Chondrocyte (in vitro differentiated cells): ENCODE data around the gene CELF5. TPM values are rescaled to one million over a fixed set of nuclear protein-coding genes. Genes with fewer than 3 reads are reported as not detected.

Source experiments
- DNase-seq: peaks from one replicate; pipeline ENCODE4 v3.0.0; 2021; ENCODE audit warnings: mixed read lengths, low spot score
- H3K27ac Mint-ChIP-seq: one replicate; pipeline ENCODE4 v1.8.0; 2021; ENCODE audit warnings: mild to moderate bottlenecking, moderate library complexity, mixed read lengths; ENCODE audit not compliant: unreplicated experiment
- H3K27me3 Mint-ChIP-seq: 2 replicates; pipeline ENCODE4 v1.8.0; 2021; ENCODE audit warnings: low read depth, mixed read lengths
- H3K36me3 Mint-ChIP-seq: 2 replicates; pipeline ENCODE4 v1.8.0; 2021; ENCODE audit warnings: low read depth, mixed read lengths
- H3K4me1 Mint-ChIP-seq: 2 replicates; pipeline ENCODE4 v1.8.0; 2021; ENCODE audit warnings: low read depth, mild to moderate bottlenecking, mixed read lengths
- H3K4me3 Mint-ChIP-seq: one replicate; pipeline ENCODE4 v1.8.0; 2021; ENCODE audit warnings: mild to moderate bottlenecking, moderate library complexity, mixed read lengths; ENCODE audit not compliant: unreplicated experiment
- H3K9me3 Mint-ChIP-seq: 2 replicates; pipeline ENCODE4 v1.8.0; 2021; ENCODE audit warnings: low read depth, mixed read lengths
- total RNA-seq: library from RNA; stranded (reverse); gene quantifications from 3 replicates; pipeline ENCODE4 v1.2.1, GENCODE V29; 2021
- TF ChIP-seq, protein P1 (sequence below): fragments of 200-600 bp; sonication (generic); IDR thresholded peaks from 2 replicates; pipeline ENCODE4 v1.5.0; 2021; ENCODE audit warnings: antibody characterized with exemption, mild to moderate bottlenecking, moderate library complexity

CELF5 gene
- total RNA-seq, 1 donor from 2014 or later, result 0.22 TPM

DNA sequence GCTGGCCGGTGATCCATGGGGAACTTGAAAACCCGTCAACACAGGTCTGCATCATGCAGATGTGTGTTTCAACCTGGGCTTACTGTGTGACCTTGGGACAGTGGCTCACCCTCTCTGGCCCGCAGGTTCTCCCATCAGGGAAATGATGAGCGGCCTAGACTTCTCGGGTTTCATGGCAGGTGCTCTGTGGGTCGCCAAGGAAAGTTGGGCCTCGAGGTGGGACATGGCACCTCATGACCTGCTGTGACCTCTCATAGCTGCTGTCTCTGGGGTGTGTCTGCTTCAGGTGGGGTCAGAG, 91.2 kb downstream of the CELF5 start:
- no peak overlapping the region for H3K27ac Mint-ChIP-seq
- DNase-seq, result no peak
- H3K36me3 Mint-ChIP-seq, result no peaks in the 10 kb centered on the region
- peaks cover 21% of the 10 kb centered on the region for H3K27me3 Mint-ChIP-seq
- TF ChIP-seq, protein P1, sequence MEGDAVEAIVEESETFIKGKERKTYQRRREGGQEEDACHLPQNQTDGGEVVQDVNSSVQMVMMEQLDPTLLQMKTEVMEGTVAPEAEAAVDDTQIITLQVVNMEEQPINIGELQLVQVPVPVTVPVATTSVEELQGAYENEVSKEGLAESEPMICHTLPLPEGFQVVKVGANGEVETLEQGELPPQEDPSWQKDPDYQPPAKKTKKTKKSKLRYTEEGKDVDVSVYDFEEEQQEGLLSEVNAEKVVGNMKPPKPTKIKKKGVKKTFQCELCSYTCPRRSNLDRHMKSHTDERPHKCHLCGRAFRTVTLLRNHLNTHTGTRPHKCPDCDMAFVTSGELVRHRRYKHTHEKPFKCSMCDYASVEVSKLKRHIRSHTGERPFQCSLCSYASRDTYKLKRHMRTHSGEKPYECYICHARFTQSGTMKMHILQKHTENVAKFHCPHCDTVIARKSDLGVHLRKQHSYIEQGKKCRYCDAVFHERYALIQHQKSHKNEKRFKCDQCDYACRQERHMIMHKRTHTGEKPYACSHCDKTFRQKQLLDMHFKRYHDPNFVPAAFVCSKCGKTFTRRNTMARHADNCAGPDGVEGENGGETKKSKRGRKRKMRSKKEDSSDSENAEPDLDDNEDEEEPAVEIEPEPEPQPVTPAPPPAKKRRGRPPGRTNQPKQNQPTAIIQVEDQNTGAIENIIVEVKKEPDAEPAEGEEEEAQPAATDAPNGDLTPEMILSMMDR, result no peak
- H3K4me3 Mint-ChIP-seq, result no peak overlapping the region
- H3K9me3 Mint-ChIP-seq, result no peaks in the 10 kb centered on the region
- no peaks in the 10 kb centered on the region for H3K4me1 Mint-ChIP-seq

DNA sequence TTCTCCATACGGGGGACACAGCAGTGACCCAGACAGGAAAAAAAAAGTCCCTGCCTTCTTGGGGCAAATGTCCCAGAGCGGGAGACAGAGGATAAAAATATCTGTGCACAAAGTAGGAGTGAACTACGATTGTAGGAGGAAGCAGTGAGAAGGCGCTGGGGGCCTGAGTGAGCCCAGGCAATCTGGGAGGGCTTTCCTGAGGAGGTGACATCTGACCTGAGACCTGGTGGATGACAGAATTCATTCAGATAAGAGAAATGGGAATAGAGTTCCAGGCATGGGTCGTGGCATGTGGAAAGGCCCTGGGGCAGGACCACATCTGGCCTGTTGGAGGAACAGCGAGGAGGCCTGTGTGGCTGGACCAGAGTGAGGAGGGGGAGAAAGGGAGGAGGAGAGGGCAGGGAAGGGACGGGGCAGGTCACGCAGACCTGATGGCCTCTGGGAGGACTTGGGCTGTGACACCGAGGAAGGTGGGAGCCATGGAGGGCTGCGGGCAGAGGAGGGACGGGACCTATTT, 91.7 kb downstream of the CELF5 start:
- H3K4me3 Mint-ChIP-seq, result no peak overlapping the region
- no peak for DNase-seq
- no peaks in the 10 kb centered on the region for H3K4me1 Mint-ChIP-seq
- no peaks in the 10 kb centered on the region for H3K9me3 Mint-ChIP-seq
- TF ChIP-seq, protein P1, result no peak
- H3K27ac Mint-ChIP-seq, result peak overlapping the region; percentile 45
- peaks cover 24% of the 10 kb centered on the region for H3K27me3 Mint-ChIP-seq
- H3K36me3 Mint-ChIP-seq, result no peaks in the 10 kb centered on the region

DNA sequence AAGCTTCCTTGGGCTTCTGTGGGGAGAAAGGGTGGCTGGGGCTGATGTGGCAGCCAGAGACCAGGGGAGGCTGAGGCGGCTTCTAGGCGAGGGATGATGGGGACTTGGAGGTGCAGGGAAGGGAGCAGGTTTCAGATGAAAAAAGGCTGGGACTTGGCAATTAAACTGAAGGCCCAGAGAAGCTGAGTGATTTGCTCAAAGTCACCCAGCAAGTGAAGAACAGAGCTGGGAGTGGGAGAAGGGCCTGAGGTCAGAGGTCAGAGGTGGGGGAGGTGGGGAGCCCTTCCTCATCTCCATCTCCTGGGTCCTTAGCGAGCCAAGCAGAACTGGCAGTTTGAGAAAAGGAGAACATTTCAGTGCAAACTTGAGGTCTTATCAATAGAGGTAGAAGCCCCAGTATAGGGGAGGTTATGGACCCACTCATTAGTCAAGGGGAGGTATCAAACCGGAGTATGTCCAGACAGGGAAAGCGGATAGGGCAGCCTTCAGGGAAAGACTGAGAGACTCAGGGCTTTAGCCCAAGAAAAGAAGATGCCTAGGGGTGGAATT, 92.3 kb downstream of the CELF5 start:
- TF ChIP-seq, protein P1, result no peak
- peaks cover 22% of the 10 kb centered on the region for H3K27me3 Mint-ChIP-seq
- no peak for DNase-seq
- H3K4me3 Mint-ChIP-seq, result no peak overlapping the region
- H3K9me3 Mint-ChIP-seq, result no peaks in the 10 kb centered on the region
- H3K27ac Mint-ChIP-seq, result no peak overlapping the region
- H3K36me3 Mint-ChIP-seq, result no peaks in the 10 kb centered on the region
- H3K4me1 Mint-ChIP-seq, result no peaks in the 10 kb centered on the region

DNA sequence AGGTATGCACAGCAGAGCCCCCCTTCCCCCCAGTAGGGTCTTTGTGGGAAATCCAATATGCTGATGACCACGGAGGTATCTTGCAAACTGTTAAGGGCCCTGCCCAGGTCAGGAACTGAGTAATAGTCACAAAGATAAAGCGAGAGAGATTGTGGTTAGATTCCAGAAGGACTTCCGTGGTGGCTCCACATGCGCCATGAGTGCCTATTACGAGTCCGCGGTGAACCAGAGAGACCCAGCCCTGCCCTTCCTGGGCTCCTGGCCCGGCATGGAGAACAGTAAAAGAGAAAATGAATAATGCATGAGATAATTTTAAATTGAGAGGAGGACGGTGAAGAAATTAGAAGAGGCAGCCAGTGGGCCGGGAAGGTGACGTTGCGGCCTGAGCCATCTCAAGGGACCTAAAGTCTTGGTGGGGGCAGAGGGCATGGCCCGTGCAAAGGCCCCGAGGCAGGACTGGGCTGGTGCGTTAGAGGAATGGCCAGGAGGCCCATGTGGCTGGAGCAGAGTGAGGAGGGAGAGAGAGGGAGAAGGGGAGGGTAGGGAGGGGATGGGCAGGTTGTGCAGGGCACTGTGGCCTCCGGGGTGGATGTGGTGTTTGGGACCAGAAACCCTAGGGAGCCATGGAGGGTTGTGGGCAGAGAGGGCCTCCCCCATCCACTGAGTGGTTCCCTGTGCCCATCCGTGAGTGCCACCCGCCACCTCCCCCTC, 95.3 kb downstream of the CELF5 start:
- Mint-ChIP-seq H3K27me3 (peaks cover 25% of the 10 kb centered on the region), H3K4me1 (no peaks in the 10 kb centered on the region), H3K4me3 (no peak overlapping the region), H3K27ac (no peak overlapping the region), H3K9me3 (no peaks in the 10 kb centered on the region), H3K36me3 (no peaks in the 10 kb centered on the region)
- TF ChIP-seq, protein P1, result no peak
- no peak for DNase-seq

DNA sequence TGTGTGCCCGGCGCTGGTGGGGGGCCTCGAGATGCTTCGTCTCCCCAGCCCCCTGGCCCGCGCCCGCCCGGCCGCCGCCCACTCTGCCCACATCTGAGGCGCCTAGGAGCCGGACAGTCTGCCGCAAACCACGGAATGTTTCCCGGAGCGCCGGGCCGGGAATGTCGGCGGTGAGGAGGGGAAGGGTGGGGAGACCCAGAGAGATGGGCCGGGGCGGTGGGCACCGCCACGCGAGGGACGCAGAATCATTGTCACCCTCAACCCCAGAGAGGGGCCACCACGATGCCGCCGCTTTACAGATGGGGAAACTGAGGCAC, 95.9 kb downstream of the CELF5 start:
- no peak for DNase-seq
- no peaks in the 10 kb centered on the region for H3K4me1 Mint-ChIP-seq
- H3K9me3 Mint-ChIP-seq, result no peaks in the 10 kb centered on the region
- H3K36me3 Mint-ChIP-seq, result no peaks in the 10 kb centered on the region
- H3K27ac Mint-ChIP-seq, result no peak overlapping the region
- TF ChIP-seq, protein P1, result no peak
- peaks cover 25% of the 10 kb centered on the region for H3K27me3 Mint-ChIP-seq
- no peak overlapping the region for H3K4me3 Mint-ChIP-seq
